Right ventricle myocardium superior (tissue), 1 donor: Measurements from ENCODE around the gene IL16. TPM values are rescaled to one million over a fixed set of nuclear protein-coding genes. Genes with fewer than 3 reads are reported as not detected.
"Not testable (repeated sequence)": the region's sequence is repeated elsewhere in the genome, so short reads cannot be mapped to it uniquely, and the experiment has no call there.

Experiments
- ATAC-seq: fragments of 200-7000 bp; cut with Tn5 transposase; one replicate; pipeline ENCODE4 v1.9.1; 2020; ENCODE audit warnings: mild to moderate bottlenecking; ENCODE audit not compliant: poor library complexity
- DNase-seq: peaks from one replicate; pipeline ENCODE4 v3.0.0-alpha.2; 2020
- intact Hi-C: fragments of 100-400 bp; cut with DNase I; formaldehyde crosslinking; loops from one replicate; pipeline ENCODE4 v1.11.2; 2022
- total RNA-seq: library from RNA; stranded (reverse); fragmentation: NEBNext Ultra II Directional; extraction: Animal tissue kit (Norgen Biotek cat#: 25700); gene quantifications from one replicate; pipeline ENCODE4 v1.2.1, GENCODE V29; 2021
- donor health status: DM: no; HTN: yes; CAD: no; lungs with severe emphysema.

IL16 gene
- total RNA-seq, 1 donor from 2014 or later = 2.7 TPM

- no peak for DNase-seq
- intact Hi-C loops = no loop called here
- ATAC-seq = no peak
These were observed 140.6 kb downstream of the IL16 start for GRCh38 chr15:81337241-81337640.

GRCh38 chr15:81337713-81338157 lies 141.1 kb downstream of the IL16 start:
- peak; percentile 43 for DNase-seq
- ATAC-seq = peak; percentile 30

GRCh38 chr15:81338170-81339007 lies 141.7 kb downstream of the IL16 start:
- ATAC-seq = peak; percentile 79

More at GRCh38 chr15:81337713-81338157, 141.1 kb downstream of the IL16 start:
- intact Hi-C loops = no loop called here

GRCh38 chr15:81339321-81339720 lies 142.6 kb downstream of the IL16 start:
- no peak for ATAC-seq
- intact Hi-C loops = no loop called here
- no peak for DNase-seq

More at GRCh38 chr15:81338170-81339007, 141.7 kb downstream of the IL16 start:
- intact Hi-C loops = no loop called here
- DNase-seq = peak; percentile 49

GRCh38 chr15:81339851-81340250 lies 143.2 kb downstream of the IL16 start:
- ATAC-seq (no peak), DNase-seq (no peak)
- intact Hi-C loops = no loop called here

GRCh38 chr15:81341351-81341750 lies 144.7 kb downstream of the IL16 start:
- intact Hi-C loops = no loop called here
- ATAC-seq = no peak
- DNase-seq = no peak

GRCh38 chr15:81343371-81343770 lies 146.7 kb downstream of the IL16 start:
- DNase-seq (no peak), ATAC-seq (no peak)
- intact Hi-C loops = no loop called here

GRCh38 chr15:81346611-81347010 lies 149.9 kb downstream of the IL16 start:
- intact Hi-C loops = no loop called here
- DNase-seq (no peak), ATAC-seq (no peak)

GRCh38 chr15:81347910-81348309 lies 151.2 kb downstream of the IL16 start:
- intact Hi-C loops = no loop called here
- ATAC-seq = no peak
- DNase-seq = no peak

- ATAC-seq, intact Hi-C loops: not testable (repeated sequence)
These were observed 152.0 kb downstream of the IL16 start for GRCh38 chr15:81348691-81349090.

GRCh38 chr15:81349271-81349670 lies 152.6 kb downstream of the IL16 start:
- intact Hi-C loops = no loop called here
- DNase-seq = no peak
- ATAC-seq = no peak

More at GRCh38 chr15:81348691-81349090, 152.0 kb downstream of the IL16 start:
- not testable (repeated sequence) for DNase-seq

GRCh38 chr15:81351651-81352050 lies 155.0 kb downstream of the IL16 start:
- ATAC-seq (no peak), DNase-seq (no peak)
- intact Hi-C loops = no loop called here

- DNase-seq (no peak), ATAC-seq (no peak)
- intact Hi-C loops = no loop called here
These were observed 159.6 kb downstream of the IL16 start for GRCh38 chr15:81356252-81356651.

GRCh38 chr15:81357180-81357686 lies 160.6 kb downstream of the IL16 start:
- DNase-seq (no peak), ATAC-seq (no peak)
- intact Hi-C loops = no loop called here

- no peak for ATAC-seq
- DNase-seq = no peak
- intact Hi-C loops = no loop called here
These were observed 161.6 kb downstream of the IL16 start for GRCh38 chr15:81358248-81358647.

- intact Hi-C loops = no loop called here
- no peak for ATAC-seq
- DNase-seq = no peak
These were observed 163.8 kb downstream of the IL16 start for GRCh38 chr15:81360491-81360890.

GRCh38 chr15:81361891-81362290 lies 165.2 kb downstream of the IL16 start:
- no peak for ATAC-seq
- intact Hi-C loops = no loop called here
- DNase-seq = no peak

GRCh38 chr15:81362790-81363189 lies 166.1 kb downstream of the IL16 start:
- ATAC-seq = no peak
- DNase-seq = no peak
- intact Hi-C loops = no loop called here

GRCh38 chr15:81363276-81363675 lies 166.6 kb downstream of the IL16 start:
- ATAC-seq (peak; percentile 78), DNase-seq (no peak)
- intact Hi-C loops = no loop called here
